K562 (cell line): ENCODE results near the gene ACAP2. TPM values are rescaled to one million over a fixed set of nuclear protein-coding genes. Genes with fewer than 3 reads are reported as not detected.

Experiments
- BHLHE40 ChIP-seq: IDR thresholded peaks from 2 replicates; pipeline ENCODE4 v1.6.1; 2011; ENCODE audit warnings: low read length, improper control_type of control experiment
- CEBPB ChIP-seq: fragments of 450-650 bp; IDR thresholded peaks from 2 replicates; pipeline ENCODE4 v1.6.1; 2016; ENCODE audit warnings: missing genetic modification characterization, missing compliant biosample characterization
- ILF3 ChIP-seq: fragments of 450-650 bp; IDR thresholded peaks from 2 replicates; pipeline ENCODE4 v1.6.1; 2018; ENCODE audit warnings: antibody characterized with exemption, mild to moderate bottlenecking, moderate library complexity, borderline replicate concordance
- MAFF ChIP-seq: IDR thresholded peaks from 2 replicates; pipeline ENCODE4 v1.6.1; 2012; ENCODE audit warnings: low read length, improper control_type of control experiment
- SAFB2 ChIP-seq: fragments of 200-400 bp; formaldehyde crosslinking; IDR thresholded peaks from 2 replicates; pipeline ENCODE4 v1.6.1; 2018; ENCODE audit warnings: borderline replicate concordance, low read length, low read depth, moderate library complexity; ENCODE audit not compliant: severe bottlenecking
- SIRT6 ChIP-seq: IDR thresholded peaks from one replicate; pipeline ENCODE4 v1.6.1; 2012; ENCODE audit warnings: low read depth, mild to moderate bottlenecking, control low read depth, inconsistent platforms, low read length, moderate library complexity
- SMARCA5 ChIP-seq: fragments of 450-650 bp; IDR thresholded peaks from 2 replicates; pipeline ENCODE4 v1.6.1; 2016
- TCF3 ChIP-seq: sonication (generic); formaldehyde crosslinking; IDR thresholded peaks from 2 replicates; pipeline ENCODE4 v1.4.0; 2020; ENCODE audit warnings: mild to moderate bottlenecking, missing genetic modification reagents
- TEAD4 ChIP-seq, 2 experiments: sonication (generic) in 1 of 2; formaldehyde crosslinking in 1 of 2; IDR thresholded peaks; 2 replicates each; pipeline versions ENCODE4 v1.6.1 to v1.8.0; 2012 to 2022; ENCODE audit warnings: borderline replicate concordance in 1 of 2, inconsistent platforms in 1 of 2, low read length in 1 of 2, mild to moderate bottlenecking in 1 of 2, missing genetic modification reagents in 1 of 2
- ZNF583 ChIP-seq: fragments of 250-450 bp; sonication (Bioruptor Pico); IDR thresholded peaks from 2 replicates; pipeline ENCODE4 v1.4.0; 2020
- ZNF79 ChIP-seq: fragments of 250-450 bp; sonication (Bioruptor Pico); IDR thresholded peaks from 2 replicates; pipeline ENCODE4 v1.4.0; 2020; ENCODE audit warnings: low read depth, mild to moderate bottlenecking, moderate library complexity
- polyA plus RNA-seq, 8 experiments: library from polyadenylated mRNA; depleted of rRNA in 4 of 8; stranded (reverse) in 5 of 8; unstranded in 3 of 8; fragments of >200 nt; fragmentation: Nextera tagmentation in 2 of 8; fragmentation: Illumina TruSeq in 1 of 8; extraction: Ambion mirVana in 2 of 8; extraction: Trizol in 1 of 8; gene quantifications; 2 replicates each; pipeline versions ENCODE4 v1.2.1 to v1.2.3, GENCODE V29; 2011 to 2014; ENCODE audit warnings: inconsistent platforms in 1 of 8, missing spikeins in 1 of 8
- total RNA-seq, 7 experiments: library from RNA; depleted of rRNA in 6 of 7; stranded (reverse); fragments of >200 nt in 6 of 7; fragmentation: Illumina TruSeq in 2 of 7; extraction: Trizol in 2 of 7; gene quantifications; 2 replicates each; pipeline versions ENCODE4 v1.2.1 to v1.2.3, GENCODE V29; 2011 to 2021; ENCODE audit warnings: low replicate concordance in 1 of 7
- TF ChIP-seq, protein P1 (sequence below), 2 experiments: IDR thresholded peaks; 2 replicates each; pipeline ENCODE4 v1.6.1; 2012; ENCODE audit warnings: improper control_type of control experiment in 2 of 2, low read depth in 2 of 2, low read length in 2 of 2, borderline replicate concordance in 1 of 2
- TF ChIP-seq, protein P2 (sequence below): fragments of 450-650 bp; formaldehyde crosslinking; IDR thresholded peaks from 2 replicates; pipeline ENCODE4 v1.4.0; 2020; ENCODE audit warnings: mild to moderate bottlenecking, mixed read lengths
- TF ChIP-seq, protein P3 (sequence below): sonication (generic); formaldehyde crosslinking; IDR thresholded peaks from 2 replicates; pipeline ENCODE4 v1.8.0; 2023; ENCODE audit warnings: missing genetic modification reagents, mild to moderate bottlenecking, borderline replicate concordance
- TF ChIP-seq, protein P4 (sequence below): fragments of 450-650 bp; IDR thresholded peaks from 2 replicates; pipeline ENCODE4 v1.6.1; 2017; ENCODE audit warnings: antibody characterized with exemption

The ACAP2 gene
- total and polyA plus RNA-seq, 9 of the 15 experiments (the other 6 are each of a cell fraction or from before 2014, with no cell fraction given), result 10.6 to 52.7 (median 34.4) TPM

DNA sequence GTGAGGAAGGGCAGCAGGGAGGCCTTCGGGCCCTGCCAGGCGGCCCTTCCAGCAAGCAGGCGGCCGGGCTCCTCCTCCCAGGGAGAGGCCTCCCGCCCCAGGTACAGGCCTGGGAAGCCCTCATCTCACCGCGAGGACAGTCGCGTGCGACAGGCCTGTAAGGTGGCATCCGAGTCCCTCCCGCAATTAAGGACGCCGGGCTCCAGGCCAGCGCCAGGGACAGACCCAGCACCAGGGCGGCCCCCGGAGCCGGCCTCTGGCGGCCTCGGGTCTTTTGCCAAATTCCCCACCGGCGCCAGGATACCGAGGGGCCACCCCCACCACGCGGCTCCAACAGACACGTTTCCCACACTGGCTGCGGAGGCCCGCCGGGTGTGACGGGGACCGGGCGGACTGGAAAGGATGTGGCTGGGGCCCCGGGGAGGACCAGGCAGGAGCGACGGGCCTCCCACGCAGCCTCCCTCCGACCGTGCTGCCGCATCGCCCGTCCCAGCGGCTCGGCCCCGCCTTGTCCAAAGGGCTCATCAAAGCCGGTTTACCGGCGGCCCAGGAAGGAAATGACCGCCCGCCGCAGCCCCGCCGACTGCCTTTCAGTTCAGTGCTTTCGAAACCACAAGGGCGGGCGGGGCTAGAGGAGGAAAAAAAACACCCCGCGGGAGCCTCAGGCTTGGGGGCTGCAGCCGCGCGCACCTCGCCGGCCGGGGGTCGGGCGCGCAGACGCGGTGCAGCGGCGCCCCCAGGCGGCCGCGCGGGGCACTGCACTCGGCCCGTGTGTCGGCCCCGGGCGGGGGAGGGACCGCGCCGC lies 183.1 kb downstream of the ACAP2 start (continued):
- TF ChIP-seq, protein P1, sequence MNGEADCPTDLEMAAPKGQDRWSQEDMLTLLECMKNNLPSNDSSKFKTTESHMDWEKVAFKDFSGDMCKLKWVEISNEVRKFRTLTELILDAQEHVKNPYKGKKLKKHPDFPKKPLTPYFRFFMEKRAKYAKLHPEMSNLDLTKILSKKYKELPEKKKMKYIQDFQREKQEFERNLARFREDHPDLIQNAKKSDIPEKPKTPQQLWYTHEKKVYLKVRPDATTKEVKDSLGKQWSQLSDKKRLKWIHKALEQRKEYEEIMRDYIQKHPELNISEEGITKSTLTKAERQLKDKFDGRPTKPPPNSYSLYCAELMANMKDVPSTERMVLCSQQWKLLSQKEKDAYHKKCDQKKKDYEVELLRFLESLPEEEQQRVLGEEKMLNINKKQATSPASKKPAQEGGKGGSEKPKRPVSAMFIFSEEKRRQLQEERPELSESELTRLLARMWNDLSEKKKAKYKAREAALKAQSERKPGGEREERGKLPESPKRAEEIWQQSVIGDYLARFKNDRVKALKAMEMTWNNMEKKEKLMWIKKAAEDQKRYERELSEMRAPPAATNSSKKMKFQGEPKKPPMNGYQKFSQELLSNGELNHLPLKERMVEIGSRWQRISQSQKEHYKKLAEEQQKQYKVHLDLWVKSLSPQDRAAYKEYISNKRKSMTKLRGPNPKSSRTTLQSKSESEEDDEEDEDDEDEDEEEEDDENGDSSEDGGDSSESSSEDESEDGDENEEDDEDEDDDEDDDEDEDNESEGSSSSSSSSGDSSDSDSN (IDR thresholded peaks at IDR 0.05; ENCODE audit: borderline replicate concordance in 1 of 2, low read depth in 2 of 2, low read length in 2 of 2), result peak; percentile 83 to 92; a peak in 3 of 4 replicates
- TF ChIP-seq BHLHE40 (peak; percentile 69), SIRT6 (no peak), MAFF (no peak), ZNF583 (0 out of 2 replicates have a peak, but pooled peaks have one; percentile 10), ILF3 (no peak), CEBPB (tag) (peak; percentile 60), TEAD4 (IDR thresholded peaks at IDR 0.05; ENCODE audit: low read length) (no peak), TEAD4 (CRISPR knock-in tag; IDR thresholded peaks at IDR 0.05; ENCODE audit: borderline replicate concordance) (no peak), TCF3 (CRISPR knock-in tag) (no peak; the same call in 1 of the 2 replicates), ZNF79 (no peak), SMARCA5 (no peak), SAFB2 (no peak)
- TF ChIP-seq, protein P2, sequence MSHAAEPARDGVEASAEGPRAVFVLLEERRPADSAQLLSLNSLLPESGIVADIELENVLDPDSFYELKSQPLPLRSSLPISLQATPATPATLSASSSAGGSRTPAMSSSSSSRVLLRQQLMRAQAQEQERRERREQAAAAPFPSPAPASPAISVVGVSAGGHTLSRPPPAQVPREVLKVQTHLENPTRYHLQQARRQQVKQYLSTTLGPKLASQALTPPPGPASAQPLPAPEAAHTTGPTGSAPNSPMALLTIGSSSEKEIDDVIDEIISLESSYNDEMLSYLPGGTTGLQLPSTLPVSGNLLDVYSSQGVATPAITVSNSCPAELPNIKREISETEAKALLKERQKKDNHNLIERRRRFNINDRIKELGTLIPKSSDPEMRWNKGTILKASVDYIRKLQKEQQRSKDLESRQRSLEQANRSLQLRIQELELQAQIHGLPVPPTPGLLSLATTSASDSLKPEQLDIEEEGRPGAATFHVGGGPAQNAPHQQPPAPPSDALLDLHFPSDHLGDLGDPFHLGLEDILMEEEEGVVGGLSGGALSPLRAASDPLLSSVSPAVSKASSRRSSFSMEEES (CRISPR knock-in tag), result no peak
- TF ChIP-seq, protein P3, sequence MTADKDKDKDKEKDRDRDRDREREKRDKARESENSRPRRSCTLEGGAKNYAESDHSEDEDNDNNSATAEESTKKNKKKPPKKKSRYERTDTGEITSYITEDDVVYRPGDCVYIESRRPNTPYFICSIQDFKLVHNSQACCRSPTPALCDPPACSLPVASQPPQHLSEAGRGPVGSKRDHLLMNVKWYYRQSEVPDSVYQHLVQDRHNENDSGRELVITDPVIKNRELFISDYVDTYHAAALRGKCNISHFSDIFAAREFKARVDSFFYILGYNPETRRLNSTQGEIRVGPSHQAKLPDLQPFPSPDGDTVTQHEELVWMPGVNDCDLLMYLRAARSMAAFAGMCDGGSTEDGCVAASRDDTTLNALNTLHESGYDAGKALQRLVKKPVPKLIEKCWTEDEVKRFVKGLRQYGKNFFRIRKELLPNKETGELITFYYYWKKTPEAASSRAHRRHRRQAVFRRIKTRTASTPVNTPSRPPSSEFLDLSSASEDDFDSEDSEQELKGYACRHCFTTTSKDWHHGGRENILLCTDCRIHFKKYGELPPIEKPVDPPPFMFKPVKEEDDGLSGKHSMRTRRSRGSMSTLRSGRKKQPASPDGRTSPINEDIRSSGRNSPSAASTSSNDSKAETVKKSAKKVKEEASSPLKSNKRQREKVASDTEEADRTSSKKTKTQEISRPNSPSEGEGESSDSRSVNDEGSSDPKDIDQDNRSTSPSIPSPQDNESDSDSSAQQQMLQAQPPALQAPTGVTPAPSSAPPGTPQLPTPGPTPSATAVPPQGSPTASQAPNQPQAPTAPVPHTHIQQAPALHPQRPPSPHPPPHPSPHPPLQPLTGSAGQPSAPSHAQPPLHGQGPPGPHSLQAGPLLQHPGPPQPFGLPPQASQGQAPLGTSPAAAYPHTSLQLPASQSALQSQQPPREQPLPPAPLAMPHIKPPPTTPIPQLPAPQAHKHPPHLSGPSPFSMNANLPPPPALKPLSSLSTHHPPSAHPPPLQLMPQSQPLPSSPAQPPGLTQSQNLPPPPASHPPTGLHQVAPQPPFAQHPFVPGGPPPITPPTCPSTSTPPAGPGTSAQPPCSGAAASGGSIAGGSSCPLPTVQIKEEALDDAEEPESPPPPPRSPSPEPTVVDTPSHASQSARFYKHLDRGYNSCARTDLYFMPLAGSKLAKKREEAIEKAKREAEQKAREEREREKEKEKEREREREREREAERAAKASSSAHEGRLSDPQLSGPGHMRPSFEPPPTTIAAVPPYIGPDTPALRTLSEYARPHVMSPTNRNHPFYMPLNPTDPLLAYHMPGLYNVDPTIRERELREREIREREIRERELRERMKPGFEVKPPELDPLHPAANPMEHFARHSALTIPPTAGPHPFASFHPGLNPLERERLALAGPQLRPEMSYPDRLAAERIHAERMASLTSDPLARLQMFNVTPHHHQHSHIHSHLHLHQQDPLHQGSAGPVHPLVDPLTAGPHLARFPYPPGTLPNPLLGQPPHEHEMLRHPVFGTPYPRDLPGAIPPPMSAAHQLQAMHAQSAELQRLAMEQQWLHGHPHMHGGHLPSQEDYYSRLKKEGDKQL, result peak; percentile 28; the same call in 1 of the 2 replicates
- TF ChIP-seq, protein P4, sequence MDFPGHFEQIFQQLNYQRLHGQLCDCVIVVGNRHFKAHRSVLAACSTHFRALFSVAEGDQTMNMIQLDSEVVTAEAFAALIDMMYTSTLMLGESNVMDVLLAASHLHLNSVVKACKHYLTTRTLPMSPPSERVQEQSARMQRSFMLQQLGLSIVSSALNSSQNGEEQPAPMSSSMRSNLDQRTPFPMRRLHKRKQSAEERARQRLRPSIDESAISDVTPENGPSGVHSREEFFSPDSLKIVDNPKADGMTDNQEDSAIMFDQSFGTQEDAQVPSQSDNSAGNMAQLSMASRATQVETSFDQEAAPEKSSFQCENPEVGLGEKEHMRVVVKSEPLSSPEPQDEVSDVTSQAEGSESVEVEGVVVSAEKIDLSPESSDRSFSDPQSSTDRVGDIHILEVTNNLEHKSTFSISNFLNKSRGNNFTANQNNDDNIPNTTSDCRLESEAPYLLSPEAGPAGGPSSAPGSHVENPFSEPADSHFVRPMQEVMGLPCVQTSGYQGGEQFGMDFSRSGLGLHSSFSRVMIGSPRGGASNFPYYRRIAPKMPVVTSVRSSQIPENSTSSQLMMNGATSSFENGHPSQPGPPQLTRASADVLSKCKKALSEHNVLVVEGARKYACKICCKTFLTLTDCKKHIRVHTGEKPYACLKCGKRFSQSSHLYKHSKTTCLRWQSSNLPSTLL, result no peak
